ENCODE measurements around the gene CDH11.

CDH11 gene

DNA sequence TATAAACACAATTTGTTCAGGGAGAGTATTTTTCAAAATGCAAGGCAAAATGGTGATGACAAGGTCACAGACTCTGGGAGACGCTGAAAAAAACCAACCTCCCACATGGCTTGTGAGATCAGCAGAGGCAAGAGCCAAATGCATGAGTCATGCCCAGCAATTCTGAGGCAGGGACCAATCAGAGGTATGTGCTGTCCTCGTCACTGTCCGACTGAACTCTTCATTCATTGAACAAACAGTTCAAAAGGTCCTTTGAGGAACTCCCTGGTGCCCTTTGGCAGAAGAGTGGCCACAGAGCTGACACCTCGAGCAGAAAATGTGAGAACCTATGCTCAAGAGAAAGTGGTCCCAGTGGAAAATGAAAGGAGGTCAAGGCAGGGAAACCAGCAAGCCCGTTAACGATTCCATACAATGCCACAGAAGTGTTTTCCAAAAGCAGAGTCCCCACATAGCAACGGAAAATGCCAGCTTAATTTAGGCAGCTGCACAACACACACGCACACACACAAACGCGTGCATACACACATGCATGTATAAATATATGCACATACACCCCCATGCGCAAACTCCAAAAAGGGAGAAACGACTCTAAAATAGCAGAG lies 50.9 kb downstream of the CDH11 start:
- DNase-seq (ENCODE audit: low read depth), result no peak

DNA sequence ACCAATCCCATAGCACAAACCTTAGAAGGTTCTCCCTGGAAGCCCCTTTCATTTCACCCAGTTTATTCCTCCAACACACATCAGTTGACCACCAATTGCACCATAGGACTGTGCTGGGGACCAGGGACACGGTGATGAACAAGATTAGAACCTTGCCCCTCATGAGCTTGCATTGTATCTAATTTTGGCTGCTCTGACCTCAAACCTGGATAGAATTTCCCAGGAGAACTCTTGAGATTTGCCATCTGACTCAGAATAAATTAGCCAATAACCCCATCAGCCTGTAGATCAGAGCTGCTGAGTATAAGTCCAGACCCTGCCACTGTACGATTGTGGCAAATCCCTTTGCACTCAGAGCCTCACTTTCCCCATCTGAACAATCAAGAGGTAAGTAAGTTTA lies 52.1 kb downstream of the CDH11 start:
- no peak for DNase-seq (ENCODE audit: low read depth)

DNA sequence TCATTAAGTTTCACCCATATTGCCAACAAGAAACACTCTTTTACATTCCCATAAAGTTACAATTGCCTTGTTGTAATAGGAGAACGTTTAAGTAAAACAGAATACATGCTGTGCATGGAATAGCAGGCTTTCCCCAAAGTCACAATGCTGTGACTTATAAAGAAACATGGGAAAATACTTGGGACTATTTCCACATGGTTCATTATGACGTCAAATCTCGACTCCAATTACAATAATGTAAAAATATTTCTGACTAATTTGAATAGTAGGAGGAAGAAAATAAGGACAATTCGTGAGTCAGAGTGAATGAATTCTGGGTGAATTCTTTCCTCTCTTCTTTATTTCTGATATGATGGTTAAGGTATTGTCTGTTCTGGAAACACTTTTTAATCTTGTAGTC lies 52.8 kb downstream of the CDH11 start:
- DNase-seq (ENCODE audit: low read depth), result no peak

DNA sequence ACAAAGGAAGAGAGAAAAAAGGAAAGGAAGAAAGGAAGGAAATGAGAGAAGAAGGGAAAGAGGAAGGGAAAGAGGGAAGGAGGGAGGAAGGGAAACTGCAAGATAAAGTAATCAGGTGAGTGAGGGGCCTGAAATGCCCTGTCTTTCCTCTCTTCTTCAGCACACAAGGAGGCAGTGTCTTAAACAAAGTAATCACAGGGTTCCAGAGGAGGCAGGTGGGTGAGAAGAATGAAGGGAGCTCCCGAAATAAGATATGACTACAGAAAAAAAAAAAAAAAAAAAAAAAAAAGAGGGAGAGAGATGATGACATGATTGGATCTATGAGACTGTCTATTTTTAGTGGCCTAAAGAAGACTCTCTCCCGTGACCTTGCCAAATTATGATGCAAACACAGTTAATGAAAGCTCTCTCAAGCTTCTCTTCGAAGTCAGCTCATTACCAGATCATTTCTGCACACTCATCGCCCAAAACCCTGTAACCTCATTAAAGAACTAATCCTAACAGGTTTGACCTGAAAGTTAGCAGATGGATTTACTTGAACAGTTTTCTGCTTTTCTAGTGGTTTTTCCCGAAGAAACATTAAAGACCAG lies 53.6 kb downstream of the CDH11 start:
- DNase-seq (ENCODE audit: low read depth), result no peak

DNA sequence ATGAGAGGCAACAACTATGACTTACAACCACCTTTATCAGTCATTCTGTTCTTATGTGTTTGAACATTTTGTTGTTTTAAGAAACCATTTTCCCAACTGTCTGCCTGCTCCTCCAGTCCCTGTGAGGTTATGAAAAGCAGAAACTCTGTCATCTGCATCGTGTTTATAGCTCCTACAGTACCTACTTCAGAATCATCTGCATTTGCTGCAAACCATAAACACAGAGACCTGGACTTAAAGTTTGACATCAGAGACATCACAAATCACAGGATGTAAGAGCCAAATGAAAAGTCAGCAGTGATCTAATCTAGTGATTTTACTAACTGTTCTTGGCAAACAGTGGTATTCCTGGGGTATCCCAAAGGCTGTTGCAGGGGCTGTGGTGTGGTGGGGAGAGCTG lies 55.2 kb downstream of the CDH11 start:
- no peak for DNase-seq (ENCODE audit: low read depth)

DNA sequence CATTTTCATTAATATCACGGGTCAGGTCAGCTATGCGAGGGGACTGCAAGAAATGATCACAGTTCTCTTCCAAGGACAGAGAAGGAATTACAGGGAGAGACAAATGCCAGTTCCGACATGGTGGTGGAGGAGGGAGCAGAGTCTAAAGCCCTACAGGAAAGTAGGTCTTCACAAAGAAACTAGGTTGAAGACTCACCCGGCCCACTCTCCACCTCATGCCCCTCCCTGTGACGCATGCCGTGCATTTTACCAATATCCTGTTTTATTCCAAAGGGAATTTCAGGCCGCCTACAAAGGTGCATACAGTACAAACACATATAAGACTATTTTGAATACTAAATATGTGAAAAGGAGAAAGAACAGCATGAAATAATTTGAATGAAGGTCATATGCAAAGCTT lies 56.8 kb downstream of the CDH11 start:
- DNase-seq (ENCODE audit: low read depth), result no peak

DNA sequence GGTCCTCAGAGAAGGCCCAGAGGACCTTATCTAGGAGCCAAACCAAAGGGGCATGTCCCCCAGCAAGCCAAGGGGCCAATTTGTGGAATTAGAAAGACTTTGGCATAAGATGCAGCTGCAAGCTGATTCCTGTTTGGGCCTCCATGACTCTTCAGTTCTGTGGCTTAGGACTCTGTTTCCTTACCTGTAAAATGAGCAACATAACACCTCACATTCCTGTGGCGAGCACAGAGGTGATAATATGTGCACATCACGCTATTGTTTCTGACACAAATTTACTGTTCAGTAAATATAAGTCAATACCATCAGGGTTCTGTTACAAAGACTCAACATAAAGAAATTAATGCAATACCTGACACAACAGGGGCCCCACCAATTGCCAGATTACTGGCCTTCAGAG lies 57.7 kb downstream of the CDH11 start:
- no peak for DNase-seq (ENCODE audit: low read depth)

DNA sequence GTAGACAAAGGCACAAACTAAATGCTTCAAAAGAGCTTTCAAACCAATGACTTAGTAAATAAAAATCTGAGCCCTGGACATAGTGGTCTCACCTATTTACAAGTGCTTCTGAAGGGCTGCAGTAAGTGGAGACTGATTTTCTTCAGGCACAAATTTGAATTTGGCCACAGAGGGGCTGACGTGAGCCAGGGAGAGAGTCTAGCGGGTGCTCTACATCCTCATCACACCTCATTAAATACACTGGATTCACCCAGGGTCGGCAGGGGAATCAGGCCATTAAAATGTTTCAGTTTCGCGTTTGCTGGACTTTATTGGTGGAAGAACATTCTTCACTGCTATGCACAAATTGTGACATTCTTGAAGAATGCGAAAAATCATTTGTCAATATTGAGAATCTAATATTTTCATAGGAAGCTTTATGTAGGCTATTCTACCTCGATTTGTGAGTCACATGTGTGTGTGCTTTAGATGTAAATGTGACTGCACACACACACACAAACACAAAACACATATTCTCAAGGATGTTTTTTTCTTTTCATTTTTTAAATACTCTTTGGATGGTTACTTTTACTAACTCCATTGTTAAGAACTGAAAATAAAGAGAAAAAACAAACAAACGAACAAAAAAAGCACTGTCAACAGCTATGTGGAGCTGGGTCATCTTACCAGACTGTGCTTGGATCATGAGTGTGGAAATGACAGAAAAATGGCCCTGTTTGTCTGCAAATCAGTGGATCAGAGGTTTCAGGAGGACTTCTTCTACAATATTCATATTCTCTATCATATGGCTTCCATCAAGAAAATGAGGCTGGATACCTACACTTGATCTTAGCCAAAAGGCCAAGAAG lies 58.9 kb downstream of the CDH11 start:
- no peak for DNase-seq (ENCODE audit: low read depth)

DNA sequence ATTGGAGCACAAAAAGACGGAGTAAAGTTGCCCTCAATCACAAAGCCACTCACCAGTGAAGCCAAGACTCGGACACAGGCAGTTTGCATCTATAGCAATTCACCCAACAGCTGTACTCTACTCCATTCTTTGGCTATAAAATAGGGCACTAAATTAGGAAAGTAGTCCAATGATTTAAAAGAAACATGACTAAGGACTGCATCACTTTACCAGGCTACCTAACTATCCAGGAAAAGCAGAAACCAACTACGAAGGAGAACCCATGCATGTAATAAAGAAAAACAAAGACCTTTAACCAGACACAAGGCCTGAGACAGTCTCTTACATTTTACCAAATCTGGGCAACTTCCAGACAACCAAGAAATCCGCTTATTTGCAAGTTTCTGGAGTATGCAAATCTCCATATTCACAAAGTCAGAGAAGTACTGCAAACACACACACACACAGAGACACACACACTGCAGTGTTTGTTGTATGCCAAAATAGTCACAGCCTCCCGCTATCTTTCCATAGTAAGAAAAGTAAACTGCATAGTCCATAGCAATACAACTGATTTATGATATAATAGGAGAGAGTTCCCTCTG lies 59.8 kb downstream of the CDH11 start:
- no peak for DNase-seq (ENCODE audit: low read depth)

DNA sequence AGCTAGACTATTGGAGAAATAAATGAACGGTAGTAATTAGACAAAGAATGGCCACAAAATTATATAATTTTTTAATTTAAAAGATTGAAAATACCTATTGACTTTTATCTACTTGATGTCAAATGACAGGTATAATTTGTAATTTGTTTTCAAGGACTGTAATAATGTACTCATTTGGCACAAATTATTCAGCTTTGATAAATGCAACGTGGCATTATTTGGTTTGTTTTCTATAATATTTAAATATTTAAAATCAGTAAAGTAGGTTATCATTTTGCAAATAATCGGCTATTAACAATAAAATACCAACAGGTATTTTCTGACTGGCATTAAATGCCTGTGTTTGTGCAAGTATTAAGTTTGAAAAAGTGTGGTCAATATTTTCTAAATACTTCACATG lies 60.6 kb downstream of the CDH11 start:
- DNase-seq (ENCODE audit: low read depth), result no peak

DNA sequence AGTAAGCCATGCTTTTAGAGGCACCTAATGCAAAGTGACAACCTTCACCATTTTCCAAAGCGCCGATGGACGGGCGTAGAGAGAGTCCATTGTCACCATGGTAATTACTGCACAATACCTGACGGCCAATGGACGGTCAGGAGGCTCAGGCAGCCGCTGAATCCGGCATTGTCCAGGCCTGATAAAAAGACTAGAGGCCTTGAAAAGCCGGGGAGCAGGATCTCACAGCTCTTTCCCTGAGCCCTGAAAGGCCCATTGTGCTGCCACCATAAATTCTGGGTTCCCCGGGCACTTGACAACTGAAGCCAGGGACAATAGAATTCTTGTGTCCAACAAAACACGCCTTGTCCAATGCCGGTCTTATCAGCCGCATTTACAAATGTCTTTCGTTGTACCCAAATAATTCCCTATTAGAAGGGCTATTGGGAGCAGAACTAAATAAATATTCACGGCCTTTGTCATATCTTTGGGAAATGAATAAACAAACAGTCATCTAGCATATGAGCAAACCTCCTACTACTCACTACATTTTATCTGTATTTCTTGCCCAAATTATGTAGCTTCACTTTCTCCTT lies 62.4 kb downstream of the CDH11 start:
- DNase-seq (ENCODE audit: low read depth), result no peak

DNA sequence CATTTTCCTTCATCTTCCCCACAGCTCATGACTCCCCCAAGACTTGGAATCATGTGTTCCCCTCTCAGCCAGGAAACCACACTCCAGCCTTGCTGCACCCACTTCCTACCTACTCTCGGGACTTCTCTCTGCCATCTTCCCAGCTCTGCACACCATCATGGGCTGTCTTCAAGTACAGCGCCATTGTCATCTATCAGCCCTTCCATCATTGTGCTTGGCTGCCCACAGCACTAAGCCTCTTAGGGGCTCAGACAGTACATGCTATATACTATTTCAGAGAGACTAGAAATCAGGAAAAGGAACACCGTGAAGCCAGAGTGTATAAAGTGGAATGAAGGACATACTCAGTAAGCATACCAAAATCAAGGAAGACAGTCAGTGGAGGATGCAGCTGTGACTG lies 64.7 kb downstream of the CDH11 start:
- no peak for DNase-seq (ENCODE audit: low read depth)

DNA sequence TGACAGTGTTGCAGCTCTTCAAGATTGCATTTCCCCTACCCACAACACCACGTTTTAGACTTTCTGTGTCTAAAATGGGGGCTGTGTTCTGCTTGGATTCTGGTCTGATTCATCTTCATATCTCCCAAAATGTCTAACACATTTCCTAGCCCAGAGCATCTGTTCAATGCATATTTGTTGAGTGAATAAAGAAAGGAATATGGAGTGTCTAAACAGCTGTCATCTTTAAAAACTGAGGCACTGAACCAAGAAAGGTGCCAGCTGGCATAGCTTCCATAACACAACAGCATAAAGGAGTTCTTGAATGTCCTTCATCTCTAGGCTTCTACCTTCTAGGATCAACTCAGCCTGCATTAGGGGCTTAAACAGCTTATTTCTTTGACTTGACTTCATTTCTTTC lies 67.4 kb downstream of the CDH11 start:
- no peak for DNase-seq (ENCODE audit: low read depth)

DNA sequence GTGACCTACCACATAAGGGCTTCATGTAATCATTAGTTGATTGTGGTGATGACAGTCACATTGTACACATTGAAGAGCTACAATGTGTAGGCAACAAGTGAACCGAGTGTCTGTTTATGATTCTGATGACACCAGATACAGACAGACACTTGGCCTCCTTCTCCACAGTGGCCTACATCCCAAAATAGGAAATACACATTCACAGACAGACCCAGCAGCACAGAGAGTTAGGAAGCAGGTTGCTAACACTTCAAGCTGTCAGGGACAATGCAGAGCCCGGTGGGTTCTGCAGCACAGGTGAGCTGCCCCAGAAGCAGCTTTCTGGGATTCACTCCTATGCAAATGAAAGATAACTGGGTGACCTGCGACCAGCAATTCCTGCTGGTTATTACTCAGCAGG lies 72.2 kb downstream of the CDH11 start:
- DNase-seq (ENCODE audit: low read depth), result no peak

DNA sequence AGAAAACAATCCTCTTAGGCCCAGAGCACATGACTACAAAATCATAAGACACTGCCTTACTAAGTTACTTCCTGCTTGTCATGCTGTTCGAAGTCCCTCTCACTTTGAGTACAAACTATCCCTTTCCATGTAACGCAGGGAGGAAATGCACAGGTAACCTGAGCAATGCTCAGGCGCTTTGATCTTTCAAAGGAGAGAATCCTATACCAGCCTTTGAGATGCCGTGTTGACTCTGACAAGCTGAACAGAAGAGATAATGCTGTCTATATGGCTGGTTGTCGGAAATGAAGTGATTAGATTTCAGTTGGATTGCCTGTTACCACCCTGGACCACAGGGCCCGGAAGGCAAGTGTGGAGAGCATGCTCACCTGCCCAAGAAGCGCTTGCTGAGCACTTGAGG lies 75.9 kb downstream of the CDH11 start:
- no peak for DNase-seq (ENCODE audit: low read depth)

DNA sequence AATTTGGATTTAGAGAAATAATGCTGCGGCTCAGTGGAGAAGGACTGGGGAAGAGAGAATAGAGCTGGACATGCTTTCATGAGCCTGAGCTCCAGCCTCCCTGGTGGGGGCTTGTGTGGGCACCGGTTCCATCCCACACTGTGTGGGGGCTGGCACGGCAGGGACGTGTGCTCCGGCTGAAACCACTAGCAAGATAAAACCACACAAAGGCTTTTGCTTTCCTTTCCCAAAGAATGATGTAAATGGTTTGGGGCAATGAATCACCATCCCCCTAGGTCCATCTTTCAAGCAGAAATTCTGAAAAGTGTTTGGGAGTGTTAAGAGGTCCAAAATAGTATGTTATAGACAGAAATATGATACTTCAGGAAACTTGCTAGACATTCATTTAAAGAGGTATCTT lies 77.0 kb downstream of the CDH11 start:
- no peak for DNase-seq (ENCODE audit: low read depth)

DNA sequence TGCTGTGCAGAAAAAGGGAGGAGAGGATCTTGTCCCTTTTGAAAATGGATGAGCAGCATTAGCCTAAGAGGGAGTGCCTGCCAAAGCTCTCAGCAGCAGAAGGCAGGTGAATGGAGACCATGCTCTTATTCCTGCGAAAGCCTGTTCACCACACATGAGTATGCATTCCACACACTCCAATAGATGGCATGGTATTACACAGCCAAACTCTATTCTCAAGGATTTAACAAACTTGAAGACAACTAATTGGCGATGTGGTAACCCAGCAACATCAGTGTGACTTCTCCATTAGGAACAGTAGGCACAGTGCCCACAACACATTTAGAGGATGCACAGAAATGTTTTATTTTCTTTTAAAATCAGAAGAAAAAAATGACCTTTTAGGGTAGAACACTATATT lies 77.8 kb downstream of the CDH11 start:
- DNase-seq (ENCODE audit: low read depth), result no peak

DNA sequence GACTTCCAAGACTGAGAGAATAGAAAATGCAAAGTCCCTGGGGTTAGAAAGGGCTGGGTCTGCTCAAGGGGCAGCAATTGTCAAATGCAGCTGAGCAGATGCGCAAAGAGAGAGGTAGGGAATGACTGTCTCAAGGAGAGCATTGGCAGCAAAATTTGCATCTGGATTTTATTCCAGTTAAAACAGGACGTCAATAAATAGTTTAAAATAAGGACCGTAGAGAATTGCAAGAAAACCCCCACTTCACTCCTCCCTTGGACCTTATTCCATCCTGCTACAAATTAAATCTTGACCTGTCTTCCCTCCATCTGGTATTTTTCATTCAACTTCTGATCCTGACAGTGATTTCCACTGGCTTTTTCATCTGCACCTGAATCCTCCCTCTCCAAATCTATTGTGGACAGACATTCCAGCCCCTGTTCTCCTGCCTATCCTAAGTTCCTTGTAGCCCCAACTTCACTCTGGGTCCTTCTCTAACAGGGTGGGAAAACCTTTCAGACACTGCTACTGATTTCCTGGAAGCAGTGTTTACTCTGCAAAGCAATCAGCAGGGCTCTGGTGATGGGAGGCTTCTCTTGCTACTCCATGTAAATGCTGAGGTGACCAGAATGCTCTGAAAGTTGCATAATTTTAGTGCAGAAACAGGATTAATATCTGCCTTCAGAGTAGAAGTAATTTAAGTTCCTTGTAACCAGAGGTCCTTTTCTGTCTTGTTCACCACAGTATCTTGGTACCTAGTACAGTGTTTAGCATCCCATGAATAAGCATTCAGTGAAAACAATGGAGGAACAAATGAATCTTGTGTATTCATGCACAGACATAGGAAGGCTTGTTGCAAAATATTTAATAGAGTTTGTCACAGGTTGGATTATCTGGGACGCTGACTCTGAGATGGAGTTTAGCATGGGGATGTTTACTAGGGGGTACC lies 79.2 kb downstream of the CDH11 start:
- no peak for DNase-seq (ENCODE audit: low read depth)

DNA sequence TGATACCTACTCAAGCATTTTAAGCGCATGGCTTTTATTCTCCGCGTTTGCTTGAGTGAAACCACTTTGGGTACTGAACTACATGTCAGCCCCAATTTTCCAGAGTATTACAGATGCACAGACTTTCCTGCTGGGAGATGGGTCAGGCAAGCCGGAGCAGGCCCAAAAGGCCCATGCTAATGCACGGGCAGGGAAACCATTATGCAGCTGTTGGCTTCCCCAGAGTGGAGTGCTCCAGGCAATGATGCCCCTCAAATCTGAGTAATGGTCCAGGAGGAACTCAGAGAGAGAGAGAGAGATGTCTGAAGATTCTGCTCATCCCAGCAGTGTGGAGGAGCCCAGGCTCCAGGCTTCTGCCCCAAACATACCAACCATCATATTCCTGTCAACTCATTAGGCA lies 80.2 kb downstream of the CDH11 start:
- no peak for DNase-seq (ENCODE audit: low read depth)

DNA sequence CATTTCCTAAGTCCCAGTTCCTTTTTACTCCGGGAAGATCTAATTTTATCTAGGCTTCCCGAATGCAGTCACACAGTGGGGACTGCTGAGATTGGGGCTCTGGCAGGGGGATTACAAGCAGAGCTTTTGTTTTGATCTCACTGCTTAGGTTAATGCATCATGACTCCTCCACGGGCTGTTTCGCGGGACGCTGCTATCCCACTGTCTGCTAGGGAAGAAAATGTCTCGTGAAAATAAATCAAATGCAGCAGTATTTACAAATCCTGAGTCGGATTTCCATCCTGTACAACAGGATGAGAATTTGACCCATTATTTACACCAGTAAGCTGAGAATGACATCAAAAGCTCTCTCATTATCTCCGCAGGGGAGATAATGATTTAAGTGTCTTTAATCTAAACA lies 83.8 kb downstream of the CDH11 start:
- DNase-seq (ENCODE audit: low read depth), result no peak

DNA sequence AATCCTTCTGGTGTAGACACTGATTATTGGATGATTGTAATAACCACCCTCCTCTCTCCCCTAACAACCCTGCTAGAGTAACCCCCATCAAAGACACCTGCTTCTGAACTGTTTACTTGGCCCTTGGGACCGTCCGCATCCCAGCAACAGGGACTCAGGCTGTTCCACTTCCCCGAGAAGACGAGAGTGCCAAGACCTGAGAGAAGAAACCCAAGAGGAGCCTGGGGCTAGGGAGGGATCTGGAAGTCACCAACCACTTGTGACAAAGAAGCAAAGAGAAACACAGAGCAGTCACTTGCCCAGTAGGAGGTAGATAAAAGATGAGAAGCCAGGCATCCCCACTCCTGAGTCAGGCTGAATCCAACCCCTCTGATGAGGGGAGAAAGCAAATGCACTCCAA lies 84.3 kb downstream of the CDH11 start:
- no peak for DNase-seq (ENCODE audit: low read depth)

DNA sequence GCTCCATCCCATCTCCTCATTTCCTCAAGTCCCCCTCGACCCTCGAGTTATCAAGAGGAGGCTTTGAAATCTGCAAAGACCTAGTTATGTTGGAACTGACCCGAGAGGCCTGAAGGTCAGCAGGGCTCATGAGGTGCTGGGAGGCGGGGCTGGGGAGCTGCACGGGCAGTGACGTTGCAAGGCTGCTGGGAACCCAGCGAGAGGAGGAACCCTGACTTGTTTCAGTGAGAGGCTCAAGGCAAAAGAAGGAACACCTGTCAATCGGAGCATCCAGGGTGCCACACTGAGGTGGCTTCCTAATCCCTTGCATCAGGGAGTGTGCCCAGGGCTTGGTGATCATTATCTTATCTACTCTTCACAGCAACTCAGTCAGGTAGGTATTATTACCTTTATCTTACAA lies 86.9 kb downstream of the CDH11 start:
- DNase-seq (ENCODE audit: low read depth), result no peak

All from CMK (cell line).